Inflammatory macrophage treated with lipopolysaccharide for 1 hour (primary cell): Measurements from ENCODE around the gene LINC00237.

ENCODE experiments used
- DNase-seq, 2 donors: peaks; one replicate each; pipeline ENCODE4 v3.0.0-alpha.2; 2020 to 2022

The LINC00237 gene

DNA sequence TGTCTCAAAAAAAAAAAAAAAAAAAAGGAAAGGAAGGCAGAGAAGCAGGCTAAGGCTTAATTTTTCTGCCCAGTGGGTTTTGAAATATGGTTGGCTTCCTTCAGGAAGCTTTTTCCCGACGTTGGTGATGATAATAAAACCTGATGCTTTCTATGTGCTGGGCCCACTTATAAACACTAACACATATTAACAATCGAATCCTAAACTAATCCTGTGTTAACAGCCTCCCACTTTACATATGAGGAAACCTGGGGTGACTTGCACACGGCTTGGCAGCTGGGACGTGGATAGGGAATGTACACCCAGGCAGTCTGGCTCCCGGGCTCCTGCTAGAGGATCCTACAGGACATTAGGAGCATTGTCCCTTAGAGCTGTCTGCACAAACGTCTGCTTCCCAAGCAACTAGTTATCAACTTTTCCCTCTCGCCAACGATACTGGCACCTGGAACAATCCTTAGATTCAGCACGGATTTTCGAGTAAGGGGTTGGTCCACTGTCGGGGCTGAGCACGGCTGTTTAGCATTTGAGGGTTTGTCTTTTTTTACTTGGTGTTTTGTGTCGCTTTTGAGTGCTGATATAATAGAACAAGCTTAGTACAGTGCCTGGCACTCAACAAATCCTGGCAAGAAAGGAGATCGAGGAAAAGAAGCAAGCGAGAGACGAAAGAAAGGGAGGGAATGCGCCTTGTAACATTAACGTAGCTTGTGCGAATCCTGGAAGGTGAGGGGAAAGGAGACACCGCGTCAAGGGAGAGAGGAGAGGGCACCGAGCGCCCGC, 19.1 kb upstream of the LINC00237 start:
- DNase-seq: peak in 1 of 2 donors; percentile 9

GRCh38 chr20:21124190-21124589, 18.0 kb upstream of the LINC00237 start:
- DNase-seq: no peak

GRCh38 chr20:21118782-21119181, 12.6 kb upstream of the LINC00237 start:
- no peak for DNase-seq

GRCh38 chr20:21118138-21118537, 12.0 kb upstream of the LINC00237 start:
- DNase-seq: no peak

DNA sequence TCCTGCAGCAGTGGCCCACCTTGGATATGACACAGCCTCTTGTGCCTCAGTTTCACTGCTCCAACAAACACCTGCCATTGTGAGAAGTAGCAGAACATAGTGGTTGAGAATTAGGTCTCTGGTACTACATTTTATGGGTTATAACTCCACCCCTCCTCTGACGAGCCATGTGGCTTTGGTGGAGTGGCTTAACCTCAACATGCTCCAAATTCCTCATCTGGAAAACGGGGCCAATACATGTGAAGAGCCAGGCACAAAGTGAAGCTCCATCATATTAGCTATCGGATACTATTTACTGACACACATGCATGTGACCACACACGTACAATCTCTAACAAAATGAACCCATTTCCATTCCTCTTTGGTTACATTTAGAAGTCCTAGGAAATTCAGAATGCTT, 11.4 kb upstream of the LINC00237 start:
- no peak for DNase-seq

GRCh38 chr20:21114584-21114983, 8.4 kb upstream of the LINC00237 start:
- DNase-seq: no peak

- DNase-seq: no peak
Measured at GRCh38 chr20:21113697-21114096, 7.5 kb upstream of the LINC00237 start.

DNA sequence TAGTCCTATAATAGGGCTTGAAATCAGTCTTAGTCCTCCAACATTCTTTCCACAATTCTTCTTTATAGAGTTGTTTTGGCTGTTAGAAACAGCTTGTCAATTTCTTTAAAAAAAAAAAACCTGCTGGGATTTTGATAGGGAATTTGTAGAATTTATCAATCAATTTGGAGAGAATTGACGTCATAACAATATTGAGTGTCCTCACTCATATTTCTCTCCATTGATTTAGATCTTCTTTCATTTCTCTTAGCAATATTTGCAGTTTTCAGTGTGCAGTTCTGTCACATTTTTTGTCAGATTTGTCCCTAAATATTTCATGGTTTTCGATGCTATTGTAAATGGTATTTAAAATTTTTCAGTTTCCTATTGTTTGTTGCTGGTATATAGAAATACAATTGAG, 5.3 kb upstream of the LINC00237 start:
- no peak for DNase-seq

DNA sequence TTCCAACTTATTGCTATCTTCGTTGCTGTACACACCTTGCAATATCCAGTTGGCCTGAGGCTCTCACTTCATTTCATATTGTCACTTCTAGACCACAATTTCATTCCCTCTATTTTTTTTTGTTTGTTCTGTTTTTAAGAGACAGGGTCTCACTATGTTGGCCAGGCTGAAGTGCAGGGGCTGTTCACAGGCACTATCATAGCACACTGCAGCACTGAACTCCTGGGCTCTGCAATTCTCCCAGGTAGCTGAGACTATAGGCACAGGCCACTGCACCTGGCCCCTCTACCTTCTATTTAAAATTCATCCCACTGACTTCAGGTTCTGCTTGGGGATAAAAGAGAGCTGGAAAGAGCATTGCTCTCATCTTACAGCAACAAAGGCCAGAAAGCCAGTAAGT, 4.7 kb upstream of the LINC00237 start:
- DNase-seq: no peak

DNA sequence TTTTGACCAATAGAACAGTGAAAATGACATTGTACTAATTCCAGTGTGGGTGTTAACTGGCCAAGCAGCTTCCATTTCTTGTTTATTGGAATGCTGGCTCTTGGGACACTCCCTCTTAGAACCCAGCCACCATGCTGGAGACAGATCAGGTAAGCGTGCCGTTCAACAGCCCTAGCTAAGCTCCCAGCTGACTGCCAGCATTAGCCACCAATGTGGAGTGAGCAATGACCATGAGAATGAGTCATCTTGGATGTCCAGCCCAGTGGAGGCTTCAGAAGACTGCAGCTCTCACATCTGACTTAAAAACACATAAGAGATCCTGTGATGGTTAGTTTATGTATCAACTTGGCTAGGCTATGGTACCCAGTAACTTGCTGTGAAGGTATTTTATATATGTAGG, 3.0 kb upstream of the LINC00237 start:
- no peak for DNase-seq

DNA sequence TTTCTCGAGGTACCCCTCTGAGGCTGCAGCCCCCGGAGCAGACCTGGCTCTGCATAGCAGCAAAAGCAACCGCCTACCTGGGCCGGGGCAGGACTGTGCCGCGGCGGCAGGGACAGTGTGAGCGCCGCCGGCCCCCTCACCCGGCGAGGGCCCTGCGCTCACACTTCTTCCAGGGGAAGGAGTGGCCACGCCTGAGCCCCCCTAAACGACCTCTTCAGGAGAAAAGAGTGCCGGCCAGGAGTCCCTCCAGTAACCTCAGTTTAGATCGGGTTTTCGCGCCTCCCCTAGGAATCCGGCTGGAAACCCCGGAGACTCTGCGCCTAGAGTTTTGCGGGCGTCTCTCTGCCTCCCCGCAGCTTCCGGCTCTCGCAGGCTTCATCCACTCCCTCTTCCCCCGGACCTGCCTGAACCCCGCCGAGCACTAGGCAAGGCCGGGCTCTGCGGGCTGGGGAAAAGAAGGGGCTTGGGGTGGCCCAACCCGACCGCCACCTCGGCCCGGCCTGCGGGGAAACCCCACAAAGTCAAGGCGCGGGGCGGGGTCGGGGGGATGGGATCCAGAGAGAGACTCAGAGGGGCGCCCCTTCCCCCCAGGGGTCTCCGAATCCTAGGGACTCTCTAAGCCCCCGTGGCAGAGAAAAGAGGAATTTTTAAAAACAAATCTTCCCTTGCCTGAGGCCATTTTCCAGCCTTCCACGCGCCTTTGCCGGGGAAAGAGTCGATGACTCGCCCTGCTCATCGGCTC, 558 bp downstream of the LINC00237 start:
- DNase-seq: no peak

GRCh38 chr20:21104921-21105320, 1.2 kb downstream of the LINC00237 start:
- DNase-seq: no peak

DNA sequence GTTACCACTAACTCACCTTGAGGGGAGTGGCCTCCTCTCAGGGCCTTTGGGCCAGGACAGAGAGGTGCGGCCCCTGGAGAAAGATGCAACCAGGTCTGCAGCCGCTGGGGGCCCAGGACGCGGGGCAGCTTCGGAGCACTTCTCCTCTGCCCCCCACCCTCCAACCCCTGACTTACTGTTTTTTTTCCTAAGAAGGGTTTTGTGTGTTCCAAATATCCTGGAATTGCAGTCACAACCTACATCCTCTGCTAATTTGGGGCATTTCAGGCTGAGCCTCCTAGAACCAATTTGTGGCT, 1.7 kb downstream of the LINC00237 start:
- no peak for DNase-seq

GRCh38 chr20:21103582-21104465, 2.3 kb downstream of the LINC00237 start:
- no peak for DNase-seq

DNA sequence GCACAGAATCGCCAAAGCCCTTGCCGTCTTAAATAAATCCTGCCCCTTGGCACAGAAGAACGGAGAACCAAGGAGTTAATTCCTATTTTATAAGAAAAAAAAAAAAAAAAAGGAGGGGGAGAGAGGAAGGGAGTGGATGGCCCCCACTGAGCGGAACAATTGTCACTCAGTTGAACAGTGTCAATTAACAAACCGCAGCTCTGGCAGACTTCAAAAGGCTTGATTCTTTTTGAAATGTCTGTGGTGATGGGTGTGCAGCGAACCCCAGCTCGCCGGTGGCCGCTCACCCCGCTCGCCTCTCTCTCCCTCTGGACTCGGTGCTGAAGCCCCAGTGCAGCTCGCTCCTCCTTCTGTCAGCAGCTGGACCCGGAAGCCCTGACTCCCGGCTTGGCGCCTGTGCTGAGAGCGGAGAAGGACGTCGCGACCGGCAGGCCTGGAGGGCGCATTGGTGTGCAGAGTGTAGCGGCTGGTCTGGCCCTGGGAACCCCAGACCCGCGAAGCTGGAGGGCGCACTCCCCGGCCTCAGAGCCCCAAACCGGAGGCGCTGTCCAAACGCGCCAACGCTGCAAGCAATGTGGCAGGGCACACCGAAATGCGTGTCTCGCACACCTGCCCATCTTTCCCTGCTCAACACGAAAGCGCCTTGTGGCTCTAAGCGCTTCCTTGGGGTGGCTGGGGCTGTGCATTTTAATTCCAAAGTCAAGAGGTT, 3.4 kb downstream of the LINC00237 start:
- DNase-seq: peak; percentile 20 to 28

DNA sequence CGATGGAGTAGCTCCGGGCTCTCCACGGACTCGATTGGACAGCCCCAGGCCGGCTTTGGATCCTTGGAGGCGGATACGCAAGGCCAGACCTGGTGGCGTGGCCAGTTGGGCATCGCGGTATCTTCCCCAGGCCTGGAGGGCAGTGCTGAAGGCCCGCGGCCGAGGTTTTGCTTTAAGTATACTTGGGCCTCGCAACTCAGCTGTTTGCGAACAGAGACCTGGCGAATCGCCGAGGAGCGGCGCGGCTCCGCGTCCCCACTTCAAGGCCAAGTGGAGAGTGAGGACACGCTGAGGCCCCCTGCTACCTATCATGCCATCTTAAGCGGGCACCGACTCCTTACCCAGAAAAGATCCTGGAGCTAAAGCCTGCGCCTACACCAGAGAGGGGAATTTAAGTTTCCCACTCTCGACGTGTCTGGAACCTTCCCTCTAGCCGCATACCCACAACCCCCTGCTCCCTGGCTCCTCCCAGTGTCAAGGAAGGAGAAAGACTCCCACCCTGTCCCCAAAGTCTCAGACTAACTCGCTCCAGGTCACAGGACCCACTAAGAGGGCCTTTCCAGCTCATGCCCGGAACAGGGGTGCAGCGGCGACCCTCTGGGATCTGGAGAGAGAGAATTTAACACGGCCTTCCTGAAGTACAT, 4.1 kb downstream of the LINC00237 start:
- DNase-seq: no peak

DNA sequence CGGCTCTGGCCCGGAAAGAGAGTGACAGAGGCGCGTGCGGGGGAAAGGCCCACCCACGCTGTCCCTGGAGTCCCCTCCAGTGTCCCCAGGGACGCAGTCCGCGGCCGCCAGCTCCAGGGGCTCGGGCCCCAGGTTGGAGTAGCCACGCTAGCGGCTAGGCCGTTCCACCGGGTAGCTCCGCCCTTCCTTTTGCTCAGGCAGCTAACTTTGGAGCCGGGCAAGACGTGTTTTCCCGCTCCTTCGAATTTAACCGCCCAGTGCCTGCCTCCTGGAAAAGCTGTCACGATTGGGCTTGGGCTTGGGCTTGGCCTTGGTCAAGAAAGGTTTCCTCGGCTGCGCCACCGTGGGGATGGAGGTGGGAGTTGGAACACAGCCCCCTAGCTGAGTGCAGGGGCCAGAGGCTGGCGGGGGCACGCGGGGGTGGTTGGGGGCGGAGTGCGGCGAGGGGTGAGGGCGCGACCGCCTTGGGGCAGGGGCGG, 4.7 kb downstream of the LINC00237 start:
- peak in 1 of 2 donors; percentile 15 for DNase-seq

DNA sequence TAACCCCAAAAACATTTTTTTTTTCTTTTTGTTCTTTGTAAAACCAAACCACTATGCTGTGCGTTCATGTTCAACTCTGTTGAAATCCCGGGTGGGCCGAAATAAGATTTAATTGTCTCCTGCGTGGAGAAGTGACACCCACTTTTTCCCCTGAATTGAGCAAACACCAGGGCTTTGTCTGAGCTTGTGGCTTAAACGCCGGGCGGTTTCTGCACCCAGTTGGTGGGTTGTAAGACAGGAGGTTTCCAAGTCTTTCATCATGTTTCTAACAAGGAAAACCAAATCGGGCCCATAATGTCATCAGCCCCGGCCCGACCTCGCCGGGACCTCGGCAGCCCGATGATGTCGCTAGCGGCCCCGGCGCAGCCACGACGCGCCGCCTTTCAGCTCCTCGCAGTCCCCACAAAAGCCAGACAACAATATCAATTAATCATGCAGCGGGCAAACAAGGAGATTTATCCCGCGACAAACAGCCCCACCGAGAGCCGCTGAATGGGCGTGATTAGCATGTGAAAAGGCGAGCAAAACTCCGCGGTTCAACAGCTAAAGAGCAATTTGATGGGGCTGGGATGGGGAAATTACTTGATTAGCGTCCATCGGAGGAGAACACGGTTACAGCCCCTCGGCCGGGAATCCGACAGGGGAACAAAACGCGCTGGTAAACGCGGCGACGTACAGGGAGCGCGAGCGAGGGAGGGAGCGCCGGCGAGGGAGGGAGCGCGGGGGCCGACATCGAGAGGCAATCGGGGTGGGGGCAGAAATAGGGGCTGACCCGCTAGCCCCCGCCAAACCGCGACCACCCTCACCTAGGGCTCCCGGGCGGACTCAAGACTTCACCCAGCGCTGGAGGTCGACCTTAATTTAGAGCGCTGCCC, 5.3 kb downstream of the LINC00237 start:
- DNase-seq: peak; percentile 79 to 91

- peak; percentile 53 to 65 for DNase-seq
Measured at GRCh38 chr20:21099751-21100577, 6.2 kb downstream of the LINC00237 start.
